GM12801 (cell line): ENCODE results near the gene MIA3.

Source experiments
- TF ChIP-seq, protein P1 (sequence below): IDR thresholded peaks from one replicate; pipeline ENCODE4 v1.5.1; 2011; ENCODE audit warnings: control low read depth; ENCODE audit not compliant: insufficient read length; ENCODE audit errors: extremely low read depth

Gene MIA3

DNA sequence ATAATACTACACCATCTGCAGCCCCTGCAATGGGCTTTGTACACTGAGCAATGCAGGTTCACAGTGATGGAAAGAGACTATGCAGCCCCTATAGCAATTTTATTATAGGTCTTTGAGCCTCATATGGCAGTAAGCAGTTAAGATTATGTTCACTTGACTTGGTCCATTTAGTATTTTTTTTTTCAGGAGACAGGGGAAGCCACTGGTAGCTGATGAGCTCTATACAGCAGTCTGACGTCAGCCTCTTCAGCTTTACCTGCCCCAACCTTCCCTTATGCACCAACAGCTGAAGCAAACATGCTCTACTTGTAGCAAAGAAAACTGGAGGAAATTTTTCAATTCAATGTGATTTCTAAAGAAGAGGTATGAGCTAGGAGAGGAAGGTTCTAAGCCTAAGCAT is 62.2 kb downstream of the MIA3 start:
- TF ChIP-seq, protein P1, sequence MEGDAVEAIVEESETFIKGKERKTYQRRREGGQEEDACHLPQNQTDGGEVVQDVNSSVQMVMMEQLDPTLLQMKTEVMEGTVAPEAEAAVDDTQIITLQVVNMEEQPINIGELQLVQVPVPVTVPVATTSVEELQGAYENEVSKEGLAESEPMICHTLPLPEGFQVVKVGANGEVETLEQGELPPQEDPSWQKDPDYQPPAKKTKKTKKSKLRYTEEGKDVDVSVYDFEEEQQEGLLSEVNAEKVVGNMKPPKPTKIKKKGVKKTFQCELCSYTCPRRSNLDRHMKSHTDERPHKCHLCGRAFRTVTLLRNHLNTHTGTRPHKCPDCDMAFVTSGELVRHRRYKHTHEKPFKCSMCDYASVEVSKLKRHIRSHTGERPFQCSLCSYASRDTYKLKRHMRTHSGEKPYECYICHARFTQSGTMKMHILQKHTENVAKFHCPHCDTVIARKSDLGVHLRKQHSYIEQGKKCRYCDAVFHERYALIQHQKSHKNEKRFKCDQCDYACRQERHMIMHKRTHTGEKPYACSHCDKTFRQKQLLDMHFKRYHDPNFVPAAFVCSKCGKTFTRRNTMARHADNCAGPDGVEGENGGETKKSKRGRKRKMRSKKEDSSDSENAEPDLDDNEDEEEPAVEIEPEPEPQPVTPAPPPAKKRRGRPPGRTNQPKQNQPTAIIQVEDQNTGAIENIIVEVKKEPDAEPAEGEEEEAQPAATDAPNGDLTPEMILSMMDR, result no peak

DNA sequence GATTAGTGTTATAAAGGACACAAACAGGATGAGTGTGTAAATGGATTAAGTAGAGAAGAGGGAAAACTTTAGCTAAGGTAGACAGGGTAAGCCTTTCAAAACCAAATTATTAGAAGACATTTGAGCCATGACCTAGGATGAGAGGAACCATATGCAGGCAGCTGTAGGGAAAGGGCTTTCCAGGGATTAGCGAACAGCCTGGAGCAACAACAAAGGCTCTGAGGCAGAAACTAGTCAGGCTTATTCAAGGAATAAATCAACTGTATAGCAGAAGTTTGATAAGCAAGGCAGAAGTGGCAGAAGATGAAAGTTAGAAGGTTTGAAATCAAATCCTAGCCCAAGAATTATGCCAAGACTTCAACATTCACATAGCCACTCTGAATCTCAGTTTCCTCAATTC is 73.1 kb downstream of the MIA3 start:
- TF ChIP-seq, protein P1, result no peak

DNA sequence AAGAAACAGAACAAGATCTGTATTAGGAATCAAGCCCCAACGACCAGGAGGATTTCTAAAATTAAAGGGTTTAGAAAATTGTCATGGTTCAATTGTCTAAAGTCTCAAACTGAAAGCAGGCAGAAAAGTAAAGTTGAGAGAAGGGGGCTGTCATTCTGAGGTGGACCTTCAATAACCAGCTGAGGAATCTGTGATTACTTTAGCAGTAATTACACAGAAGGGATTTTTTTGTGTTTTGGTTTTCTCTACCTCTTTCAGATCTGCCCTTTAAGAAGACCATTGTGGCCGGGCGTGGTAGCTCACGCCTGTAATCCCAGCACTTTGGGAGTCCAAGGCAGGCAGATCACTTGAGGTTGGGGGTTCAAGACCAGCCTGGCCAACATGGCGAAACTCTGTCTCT is 77.0 kb downstream of the MIA3 start:
- TF ChIP-seq, protein P1, result no peak

DNA sequence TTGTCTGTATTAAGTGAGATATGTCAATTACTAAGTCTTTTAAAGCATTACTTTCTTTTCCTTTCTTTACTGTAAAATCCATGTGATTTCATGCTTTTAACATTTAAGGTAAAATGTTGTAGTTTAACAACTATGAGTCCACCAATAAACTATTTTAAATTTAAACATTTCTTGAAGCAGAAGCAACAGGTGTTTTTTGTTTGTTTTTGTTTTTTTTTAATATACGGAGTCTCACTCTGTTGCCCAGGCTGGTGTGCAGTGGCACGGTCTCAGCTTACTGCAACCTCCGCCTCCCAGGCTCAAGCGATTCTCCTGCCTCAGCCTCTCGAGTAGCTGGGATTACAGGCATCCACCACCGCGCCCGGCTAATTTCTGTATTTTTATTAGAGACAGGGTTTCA is 78.8 kb downstream of the MIA3 start:
- TF ChIP-seq, protein P1, result no peak

DNA sequence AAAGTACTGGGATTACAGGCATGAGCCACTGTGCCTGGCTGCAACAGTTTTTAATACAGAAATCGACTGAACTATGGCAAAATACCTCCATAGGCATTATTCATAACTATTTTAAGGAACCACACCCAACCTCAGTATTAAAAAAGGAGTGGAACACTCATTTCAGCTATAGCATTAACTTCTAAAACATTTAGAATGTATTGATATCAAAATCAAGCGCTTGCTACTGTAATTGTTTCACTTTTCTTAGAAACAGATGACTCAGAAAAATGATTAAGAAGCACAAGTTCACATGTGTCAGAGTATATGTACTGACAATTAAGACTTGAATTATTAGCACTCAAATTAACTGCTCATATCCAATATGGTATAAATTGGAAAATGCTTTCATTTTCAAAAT is 79.3 kb downstream of the MIA3 start:
- TF ChIP-seq, protein P1, result no peak

DNA sequence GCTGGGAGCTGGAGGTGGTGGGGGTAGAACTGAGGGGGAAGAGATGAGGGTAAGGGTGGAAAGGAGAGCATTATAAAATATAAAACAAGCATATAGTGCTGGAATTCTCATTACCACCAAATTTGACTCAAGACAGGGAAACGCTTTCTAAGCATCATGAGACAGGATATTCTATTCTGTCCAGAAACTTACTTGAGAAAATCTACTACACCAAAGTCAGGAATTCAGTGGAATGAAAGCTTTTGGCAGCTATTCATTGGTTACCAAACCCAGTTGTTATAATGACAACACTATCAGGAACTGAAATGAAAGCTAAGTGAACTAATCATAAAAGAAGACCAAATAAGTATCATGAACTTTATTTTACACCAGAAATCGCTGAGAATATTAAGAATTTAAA is 79.9 kb downstream of the MIA3 start:
- TF ChIP-seq, protein P1, result no peak

DNA sequence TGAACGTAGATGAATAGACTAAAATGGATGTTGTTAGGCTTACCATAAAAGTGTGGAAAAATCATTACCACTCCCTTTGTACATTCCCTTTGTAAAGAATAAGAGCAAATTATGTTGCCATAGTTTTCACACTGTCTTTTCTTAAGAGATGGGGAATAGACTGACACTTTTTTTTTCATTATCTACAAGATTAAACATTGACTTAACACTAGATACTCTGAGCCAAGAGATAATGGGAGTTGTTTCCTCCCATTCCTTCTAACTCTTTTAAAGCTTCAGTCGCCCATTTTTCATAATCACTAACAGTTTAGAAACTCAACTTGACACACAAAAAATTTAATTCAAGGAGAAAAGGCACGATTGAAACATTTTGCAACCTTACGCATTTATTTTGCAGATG is 84.3 kb downstream of the MIA3 start:
- TF ChIP-seq, protein P1, result no peak

DNA sequence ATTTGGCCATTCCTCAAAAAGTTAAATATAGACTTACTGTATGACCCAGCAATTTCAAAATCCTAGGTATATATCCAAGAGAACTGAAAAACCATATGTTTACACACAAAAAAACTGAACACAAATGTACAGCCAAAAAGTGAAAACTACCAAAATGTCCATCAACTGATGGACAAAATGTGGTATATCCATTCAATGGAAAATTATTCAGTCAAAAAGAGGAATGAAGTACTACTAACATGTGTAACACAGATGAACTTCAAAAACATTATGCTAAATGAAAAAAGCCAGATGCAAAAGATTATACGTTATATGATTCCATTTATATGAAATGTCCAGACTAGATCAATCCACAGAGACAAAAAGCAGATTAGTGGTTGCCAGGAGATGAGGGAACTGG is 86.4 kb downstream of the MIA3 start:
- TF ChIP-seq, protein P1, result no peak
